Islet precursor cell (in vitro differentiated cells): ENCODE data around the gene CPN1.

Experiments
- DNase-seq: peaks from one replicate; pipeline ENCODE4 v3.0.0-alpha.2; 2018

Gene CPN1

GRCh38 chr10:100075426-100076220 lies 6.0 kb downstream of the CPN1 start:
- DNase-seq: no peak

- DNase-seq: no peak
These were observed 9.2 kb downstream of the CPN1 start for GRCh38 chr10:100072514-100072913.

DNA sequence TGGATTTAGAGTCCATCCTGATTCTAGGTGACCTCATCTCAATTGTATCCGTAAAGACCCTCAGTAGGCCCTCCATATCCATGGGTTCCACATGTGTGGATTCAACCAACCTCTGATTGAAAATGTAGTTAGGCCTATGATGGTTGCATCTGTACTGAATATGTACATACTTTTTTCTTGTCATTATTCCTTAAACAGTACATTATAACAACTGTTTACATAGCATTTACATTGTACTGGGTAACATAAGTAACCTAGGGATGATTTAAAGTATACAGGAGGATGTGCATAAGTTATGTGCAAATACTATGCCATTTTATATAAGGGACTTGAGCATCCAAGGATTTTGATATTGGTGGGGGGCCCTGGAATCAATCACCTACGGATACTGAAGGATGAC lies 10.1 kb downstream of the CPN1 start:
- no peak for DNase-seq

DNA sequence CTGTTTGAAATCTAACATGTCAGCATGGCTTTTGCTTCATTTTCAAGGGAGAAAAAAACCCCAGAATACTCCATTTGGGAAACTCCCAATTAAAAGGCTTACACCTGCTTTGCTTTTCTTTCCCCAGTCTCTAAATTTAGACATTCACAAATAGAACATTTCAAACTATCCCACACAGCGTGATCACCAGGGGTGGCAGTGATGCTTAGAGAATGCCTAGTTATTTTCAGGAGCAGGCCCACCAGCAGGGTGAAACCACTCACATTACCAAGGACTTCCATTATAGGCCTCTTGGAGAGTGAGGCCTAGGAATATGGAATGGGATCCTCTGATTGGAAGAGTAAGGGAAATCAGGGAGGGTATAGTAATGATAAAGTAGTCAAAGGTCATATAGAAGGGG lies 14.2 kb downstream of the CPN1 start:
- DNase-seq: no peak

- DNase-seq: peak; percentile 62
These were observed 16.5 kb downstream of the CPN1 start for GRCh38 chr10:100065084-100065660.

- DNase-seq: no peak
These were observed 20.3 kb downstream of the CPN1 start for GRCh38 chr10:100061401-100061800.

DNA sequence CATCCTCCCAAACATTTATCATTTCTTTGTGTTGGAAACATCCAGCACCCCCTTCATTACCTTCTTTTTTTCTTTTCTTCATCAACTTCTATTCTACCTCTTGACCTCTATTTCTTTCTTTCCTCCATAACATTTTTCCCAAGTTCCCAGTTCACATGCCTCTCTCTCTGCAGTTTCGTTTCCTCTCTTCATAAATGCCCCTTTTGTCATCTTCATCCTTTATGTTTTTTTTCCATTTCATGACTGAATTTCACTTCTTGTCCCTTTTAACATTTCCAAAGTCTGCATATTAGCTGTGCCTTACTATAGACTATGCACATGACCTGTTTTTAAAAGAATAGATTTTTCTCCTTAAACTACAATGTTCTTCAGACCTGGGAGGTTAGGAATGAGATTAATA lies 23.7 kb downstream of the CPN1 start:
- DNase-seq: no peak

DNA sequence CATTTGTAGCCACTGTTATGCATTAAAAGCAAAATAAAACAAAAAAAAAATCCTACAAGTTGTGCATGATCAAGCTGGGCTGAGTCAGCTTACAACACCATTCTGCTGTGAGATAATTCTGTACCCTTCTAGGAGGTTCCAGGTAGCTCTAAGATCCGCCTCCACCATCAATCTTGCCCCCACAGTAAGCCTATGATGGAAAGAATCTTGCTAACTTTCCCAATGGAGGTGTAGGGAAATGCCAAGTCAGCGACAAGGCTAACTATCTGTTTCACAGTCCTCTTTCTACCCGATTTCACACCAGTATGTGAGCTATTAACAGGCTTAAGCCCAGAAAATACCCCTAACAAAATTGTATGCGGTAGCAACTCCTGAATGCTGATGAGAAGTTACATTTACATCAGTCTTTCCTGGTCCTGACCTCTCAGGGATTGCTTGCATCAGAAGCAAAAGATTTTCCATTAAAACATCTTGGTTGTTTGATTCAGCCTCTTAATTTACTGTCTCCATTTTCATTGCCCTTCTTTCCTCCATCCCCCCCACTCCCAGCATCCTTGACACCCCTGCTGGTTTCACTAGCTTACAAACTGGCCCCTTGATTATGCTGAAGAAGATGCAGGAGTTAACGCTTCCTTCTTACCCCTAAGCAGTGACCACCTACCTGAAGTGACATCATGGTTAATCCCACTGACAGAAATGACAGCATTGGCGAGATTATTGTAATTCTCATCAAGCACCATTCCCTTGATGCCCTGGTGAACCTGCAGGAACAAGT lies 27.8 kb downstream of the CPN1 start:
- DNase-seq: no peak

- DNase-seq: peak; percentile 91
These were observed 35.6 kb downstream of the CPN1 start for GRCh38 chr10:100046021-100046486.

DNA sequence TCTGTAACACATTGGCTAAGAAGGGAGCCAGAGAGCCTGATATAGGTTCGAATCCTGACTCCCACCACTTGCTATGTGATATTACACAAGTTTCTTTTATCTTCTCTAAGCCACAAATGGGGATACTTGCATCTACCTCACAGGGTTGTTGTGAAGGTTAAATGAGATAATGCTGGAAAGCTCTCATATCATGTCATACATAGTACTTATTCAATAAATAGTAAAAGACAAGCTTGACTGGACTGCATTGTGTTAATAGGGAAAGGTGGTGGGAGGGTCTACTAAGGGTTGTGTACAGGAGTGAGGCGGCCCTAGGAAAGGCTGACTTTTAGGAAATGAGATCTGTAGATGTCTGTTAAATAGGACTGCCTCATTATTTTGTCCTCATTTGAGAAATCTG lies 36.1 kb downstream of the CPN1 start:
- no peak for DNase-seq

GRCh38 chr10:100043796-100044195 lies 37.9 kb downstream of the CPN1 start:
- peak; percentile 59 for DNase-seq

DNA sequence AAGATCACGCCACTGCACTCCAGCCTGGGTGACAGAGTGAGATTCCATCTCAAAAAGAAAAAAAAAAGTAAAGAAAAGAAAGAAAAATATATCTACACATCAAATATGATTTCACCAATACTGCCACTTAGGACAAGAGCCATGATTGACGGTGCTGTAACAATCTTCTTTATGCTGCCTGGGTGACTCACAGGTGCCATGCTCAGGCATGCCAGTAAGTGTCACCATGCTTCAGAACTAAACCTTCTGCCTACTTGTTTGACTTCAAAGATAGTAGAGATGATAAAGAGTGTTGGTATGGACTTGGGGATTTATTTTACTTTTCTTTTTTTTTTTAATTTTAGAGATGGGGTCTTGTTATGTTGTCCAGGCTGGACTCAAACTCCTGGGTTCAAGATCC lies 38.3 kb downstream of the CPN1 start:
- DNase-seq: no peak

- no peak for DNase-seq
These were observed 40.2 kb downstream of the CPN1 start for GRCh38 chr10:100041306-100042002.

DNA sequence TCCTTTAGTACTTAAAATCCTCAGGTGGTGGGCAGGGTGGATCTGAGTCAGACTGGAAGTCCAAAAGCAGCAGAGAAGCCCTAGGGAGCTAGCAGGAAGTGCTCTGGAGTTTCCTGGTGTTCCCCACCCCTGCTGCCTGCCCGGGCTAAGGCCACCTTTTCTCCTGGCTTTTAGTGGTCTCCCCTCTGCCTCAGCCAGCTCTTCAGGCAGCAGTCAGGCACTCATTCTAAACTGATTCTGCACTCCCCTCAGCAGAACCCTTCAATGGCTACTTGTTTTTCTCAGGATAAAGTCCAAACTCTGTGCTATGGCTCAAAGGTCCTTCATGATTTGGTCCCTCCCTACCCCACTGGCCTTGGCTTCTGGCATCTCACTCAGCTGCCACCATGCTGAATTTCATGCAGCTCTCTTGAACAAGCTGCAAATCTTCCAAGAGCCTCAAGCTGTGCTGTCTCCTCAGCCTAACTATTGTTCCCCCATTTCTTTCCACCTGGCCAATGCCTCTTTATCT lies 43.1 kb downstream of the CPN1 start:
- no peak for DNase-seq

DNA sequence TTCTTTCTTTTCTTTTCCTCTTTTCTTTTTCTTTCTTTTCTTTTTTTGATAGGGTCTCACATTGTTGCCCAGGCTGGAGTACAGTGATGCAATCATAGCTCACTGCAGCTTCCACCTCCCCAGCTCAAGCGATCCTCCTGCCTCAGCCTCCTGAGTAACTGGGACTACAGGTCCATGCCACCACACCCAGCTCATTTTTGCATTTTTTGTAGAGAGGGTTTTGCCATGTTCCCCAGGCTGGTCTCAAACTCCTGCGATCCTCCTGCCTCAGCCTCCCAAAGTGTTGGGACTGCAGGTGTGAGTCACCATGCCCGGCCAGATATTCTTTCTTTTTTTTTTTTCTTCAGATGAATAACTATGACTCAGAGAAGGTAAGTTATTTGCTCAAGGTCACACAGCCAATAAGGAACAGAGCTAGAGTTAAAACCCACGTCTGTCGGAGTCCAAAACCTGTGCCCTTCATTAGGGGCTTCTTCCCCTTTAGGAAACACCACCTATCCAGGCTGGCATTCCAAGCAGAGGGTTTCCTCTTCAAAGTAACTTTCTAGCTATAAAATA lies 43.8 kb downstream of the CPN1 start:
- no peak for DNase-seq

- peak; percentile 65 for DNase-seq
These were observed 44.8 kb downstream of the CPN1 start for GRCh38 chr10:100036850-100037249.

GRCh38 chr10:100033766-100034418 lies 47.8 kb downstream of the CPN1 start:
- DNase-seq: no peak

DNA sequence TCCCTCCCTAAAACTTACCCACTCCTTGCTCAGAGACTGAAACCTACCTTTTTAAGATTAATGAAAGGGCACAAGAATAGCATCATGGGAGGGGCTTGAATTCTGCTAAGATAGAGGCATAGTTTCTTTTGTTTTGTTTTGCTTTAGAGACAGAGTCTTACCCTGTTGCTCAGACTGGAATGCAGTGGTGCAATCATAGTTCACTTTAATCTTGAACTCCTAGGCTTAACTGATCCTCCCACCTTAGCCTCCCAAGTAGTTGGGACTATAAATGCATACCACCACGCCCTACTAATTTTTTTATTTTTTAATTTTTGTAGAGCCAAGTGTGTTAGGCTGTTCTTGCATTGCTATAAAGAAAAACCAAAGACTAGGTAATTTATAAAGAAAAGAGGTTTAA lies 54.3 kb downstream of the CPN1 start:
- no peak for DNase-seq

- no peak for DNase-seq
These were observed 56.1 kb downstream of the CPN1 start for GRCh38 chr10:100025576-100025975.

- DNase-seq: no peak
These were observed 56.9 kb downstream of the CPN1 start for GRCh38 chr10:100024748-100025147.

- no peak for DNase-seq
These were observed 59.3 kb downstream of the CPN1 start for GRCh38 chr10:100022403-100022802.

- no peak for DNase-seq
These were observed 60.3 kb downstream of the CPN1 start for GRCh38 chr10:100021322-100021721.
